ENCODE measurements around the gene HEMGN.
"Not testable (repeated sequence)": the region's sequence is repeated elsewhere in the genome, so short reads cannot be mapped to it uniquely, and the experiment has no call there.

The HEMGN gene, protein sequence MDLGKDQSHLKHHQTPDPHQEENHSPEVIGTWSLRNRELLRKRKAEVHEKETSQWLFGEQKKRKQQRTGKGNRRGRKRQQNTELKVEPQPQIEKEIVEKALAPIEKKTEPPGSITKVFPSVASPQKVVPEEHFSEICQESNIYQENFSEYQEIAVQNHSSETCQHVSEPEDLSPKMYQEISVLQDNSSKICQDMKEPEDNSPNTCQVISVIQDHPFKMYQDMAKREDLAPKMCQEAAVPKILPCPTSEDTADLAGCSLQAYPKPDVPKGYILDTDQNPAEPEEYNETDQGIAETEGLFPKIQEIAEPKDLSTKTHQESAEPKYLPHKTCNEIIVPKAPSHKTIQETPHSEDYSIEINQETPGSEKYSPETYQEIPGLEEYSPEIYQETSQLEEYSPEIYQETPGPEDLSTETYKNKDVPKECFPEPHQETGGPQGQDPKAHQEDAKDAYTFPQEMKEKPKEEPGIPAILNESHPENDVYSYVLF

DNA sequence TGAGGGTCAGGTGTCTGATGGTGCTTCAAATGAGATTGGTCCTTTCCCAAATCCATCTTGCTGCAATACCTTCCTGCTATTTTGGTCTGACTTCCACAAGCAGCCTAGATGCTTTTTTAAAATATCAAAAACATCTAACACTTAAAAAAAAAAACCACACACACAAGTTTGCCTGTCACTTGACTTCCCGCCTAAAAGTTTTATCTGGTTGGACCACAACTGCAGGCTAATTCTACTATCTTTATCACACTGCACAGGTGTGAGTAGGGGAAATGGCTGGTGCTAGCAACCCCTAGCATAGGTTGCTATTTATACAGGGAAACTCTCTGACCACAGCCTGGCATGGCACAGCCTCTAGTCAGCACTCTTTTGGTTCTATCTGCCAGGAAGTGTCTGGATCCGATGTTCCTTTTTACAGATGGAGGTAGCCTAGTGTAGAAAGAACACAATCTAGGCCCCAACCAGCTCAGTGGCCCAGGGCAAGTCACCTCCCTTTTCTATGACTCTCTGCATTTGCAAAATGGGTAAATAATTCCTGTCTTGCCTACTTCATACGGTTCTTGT lies at the start of gene HEMGN:
Gene HEMGN (minus strand): TSS at position 92 of the 564 bp plus-strand sequence. CDS start 36 bp downstream, at position 56.
- no peak for DNase-seq

DNA sequence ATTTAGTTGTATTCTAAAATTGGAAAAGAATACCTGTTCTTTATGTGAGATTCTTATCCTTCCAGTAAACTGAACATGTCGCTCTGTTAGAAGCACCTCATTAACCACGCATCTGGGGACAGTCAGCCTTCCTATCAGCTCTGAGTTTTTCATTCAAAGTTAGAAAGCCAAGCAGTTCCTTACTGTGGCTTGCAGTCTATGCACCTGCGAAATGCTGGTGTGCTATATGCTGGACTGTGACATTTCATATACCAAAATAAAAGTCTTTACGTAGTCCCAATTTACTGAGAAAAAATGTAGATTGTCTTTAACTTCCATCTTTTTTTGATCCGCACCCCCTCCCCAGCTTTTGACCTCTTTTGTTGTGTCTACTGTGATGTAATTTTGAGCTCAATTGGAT lies 49.5 kb upstream of the HEMGN start:
- DNase-seq: no peak

DNA sequence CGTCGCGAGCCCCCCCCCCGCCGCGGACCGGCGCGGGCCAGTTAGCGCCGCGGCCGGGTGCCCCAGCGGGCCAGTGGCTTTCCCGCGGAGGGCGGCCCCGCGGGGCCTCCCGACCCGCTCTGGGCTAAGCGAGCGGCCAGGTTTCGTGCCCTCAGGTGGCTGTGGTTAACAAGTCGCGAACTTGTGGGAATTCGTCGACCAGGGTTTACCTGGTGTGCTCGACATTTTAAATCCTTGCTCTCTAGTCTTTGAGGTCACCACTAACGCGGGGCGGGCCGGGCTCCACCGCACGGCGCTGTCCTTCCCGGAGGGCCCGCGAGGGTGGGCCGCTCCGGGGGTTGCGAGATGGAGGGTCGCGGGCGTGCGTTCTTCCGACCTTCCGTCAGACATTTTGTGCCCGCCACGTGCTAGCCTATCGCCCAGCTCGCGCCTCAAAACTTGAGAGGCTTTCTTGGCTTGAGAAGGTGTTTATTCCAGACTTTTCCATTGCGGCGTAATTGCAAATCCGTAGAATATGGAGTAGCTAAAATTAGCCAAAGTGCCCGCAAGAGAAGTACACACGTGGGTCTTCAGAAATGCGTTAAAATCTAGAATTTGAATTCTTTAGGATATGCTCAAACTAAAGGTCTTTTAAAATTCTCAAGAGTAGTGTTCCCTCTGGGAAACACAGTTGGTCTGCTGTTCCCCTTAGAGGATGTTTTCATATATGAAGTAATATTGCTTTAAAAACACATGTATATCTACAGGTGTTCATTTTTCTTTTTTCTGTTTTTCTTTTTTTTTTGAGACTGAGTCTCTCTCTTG lies 47.3 kb upstream of the HEMGN start:
- no peak for DNase-seq

DNA sequence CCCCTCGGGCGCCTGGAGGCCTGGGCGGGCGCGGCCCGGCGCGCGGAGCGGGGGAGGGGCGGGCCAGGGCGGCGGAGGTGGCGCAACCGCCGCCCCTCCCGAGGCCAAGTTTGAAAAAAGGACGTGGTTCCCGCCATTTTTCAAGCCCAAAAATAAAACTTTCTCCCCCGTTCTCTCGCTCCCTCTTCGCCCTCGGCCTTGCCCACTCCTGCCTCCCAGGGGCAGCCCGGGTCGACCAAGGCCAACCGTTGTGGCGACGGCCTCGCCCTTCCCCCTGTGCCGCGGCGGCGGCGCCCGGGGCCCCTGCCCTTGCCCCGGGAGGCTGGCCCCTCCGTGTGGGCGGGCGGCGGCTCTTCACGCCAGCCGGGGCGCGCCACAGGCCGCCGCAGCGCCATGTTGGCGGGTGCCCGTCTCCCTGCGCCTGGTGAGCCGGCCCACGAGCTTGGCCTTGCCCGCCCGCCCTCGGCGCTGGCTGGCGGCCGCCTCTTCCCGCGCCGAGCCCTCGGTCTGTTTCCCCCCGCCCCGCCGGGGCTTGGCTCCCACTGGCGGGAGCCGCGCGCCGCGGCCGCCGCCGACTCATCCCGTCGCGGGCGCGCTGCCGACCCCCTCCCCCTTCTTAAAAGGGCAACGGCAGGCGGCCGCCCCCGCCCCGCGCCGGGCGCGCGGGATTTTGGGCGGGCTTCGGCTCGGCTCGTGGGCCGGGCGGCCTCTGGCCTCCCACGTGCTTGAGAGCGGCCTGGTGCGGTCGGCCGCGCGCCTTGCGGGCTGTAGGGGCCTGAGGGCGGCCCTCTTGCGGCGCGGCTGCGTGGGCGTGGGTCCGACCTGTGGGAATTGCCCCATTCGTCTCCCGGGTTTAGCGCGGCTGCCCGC lies 46.5 kb upstream of the HEMGN start:
- peak; percentile 55 to 56 for DNase-seq

DNA sequence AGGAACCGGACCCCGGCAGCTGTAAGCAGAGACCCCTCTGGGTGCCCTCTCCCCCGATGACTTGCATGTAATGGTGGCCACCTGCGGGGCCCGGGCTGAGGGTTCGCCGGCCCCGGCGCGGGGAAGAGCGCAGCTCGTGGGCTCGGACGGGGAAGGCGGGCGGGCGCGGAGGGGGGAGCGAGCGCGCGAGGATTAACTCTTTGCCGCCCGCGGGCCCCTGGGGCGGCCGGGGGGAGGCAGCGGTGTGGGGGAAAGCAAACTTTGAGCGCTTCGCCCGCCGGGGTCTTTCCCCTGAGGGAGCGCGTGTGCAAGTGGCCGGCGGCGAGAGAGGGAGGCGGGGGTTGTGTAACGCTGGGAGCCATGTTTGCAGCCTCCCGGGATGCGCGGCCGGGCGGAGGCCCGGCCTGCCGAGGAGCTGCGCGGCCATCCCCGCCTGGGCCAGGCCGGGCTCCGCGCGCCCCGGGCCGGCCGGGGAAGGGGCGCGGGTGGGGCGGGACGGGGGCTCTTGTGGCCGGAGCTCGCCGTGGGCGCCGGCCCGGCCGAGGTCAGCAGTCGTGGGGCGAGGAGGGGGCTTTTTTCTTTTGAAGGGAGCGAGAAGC lies 45.7 kb upstream of the HEMGN start:
- no peak for DNase-seq

DNA sequence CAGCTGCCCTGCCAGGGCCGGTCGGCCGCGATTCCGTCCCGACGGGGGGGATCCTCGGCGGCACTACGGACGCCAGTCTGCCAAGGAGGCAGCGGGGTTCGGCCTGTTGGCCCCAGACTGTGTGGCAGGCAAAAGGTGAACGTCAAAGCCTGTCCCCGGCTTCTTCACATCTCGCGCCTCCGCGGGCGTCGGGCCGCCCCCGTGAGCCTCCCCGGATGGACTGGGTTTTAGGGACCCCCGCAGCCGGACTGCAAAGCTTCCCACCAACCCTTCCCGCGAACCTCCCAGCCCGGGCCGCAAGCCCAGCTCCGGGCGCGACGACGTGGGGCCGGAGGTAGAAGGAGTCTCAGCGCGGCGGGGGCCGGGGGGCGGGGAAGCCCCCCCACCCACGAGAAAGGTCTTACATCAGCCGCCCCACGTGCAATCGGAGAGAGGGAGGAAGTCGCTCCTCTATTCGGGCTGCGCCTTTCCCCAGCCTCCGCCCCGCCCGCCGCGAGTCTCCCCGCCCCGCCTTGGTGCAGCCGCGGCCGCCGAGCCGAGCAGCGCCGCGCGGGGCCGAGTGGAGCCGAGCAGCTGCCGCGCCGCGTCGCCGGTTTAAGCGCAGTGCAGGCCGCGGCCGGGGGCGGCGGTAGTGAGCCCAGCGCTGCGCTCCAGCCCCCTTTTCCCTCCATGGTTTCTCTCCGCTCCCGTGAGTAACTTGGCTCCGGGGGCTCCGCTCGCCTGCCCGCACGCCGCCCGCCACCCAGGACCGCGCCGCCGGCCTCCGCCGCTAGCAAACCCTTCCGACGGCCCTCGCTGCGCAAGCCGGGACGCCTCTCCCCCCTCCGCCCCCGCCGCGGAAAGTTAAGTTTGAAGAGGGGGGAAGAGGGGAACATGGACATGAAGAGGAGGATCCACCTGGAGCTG lies 45.0 kb upstream of the HEMGN start, which contains the start of gene ANP32B:
Gene ANP32B (plus strand): TSS at position 659 of the 906 bp plus-strand sequence. CDS start 215 bp downstream, at position 874.
- DNase-seq: peak; percentile 85 to 87

DNA sequence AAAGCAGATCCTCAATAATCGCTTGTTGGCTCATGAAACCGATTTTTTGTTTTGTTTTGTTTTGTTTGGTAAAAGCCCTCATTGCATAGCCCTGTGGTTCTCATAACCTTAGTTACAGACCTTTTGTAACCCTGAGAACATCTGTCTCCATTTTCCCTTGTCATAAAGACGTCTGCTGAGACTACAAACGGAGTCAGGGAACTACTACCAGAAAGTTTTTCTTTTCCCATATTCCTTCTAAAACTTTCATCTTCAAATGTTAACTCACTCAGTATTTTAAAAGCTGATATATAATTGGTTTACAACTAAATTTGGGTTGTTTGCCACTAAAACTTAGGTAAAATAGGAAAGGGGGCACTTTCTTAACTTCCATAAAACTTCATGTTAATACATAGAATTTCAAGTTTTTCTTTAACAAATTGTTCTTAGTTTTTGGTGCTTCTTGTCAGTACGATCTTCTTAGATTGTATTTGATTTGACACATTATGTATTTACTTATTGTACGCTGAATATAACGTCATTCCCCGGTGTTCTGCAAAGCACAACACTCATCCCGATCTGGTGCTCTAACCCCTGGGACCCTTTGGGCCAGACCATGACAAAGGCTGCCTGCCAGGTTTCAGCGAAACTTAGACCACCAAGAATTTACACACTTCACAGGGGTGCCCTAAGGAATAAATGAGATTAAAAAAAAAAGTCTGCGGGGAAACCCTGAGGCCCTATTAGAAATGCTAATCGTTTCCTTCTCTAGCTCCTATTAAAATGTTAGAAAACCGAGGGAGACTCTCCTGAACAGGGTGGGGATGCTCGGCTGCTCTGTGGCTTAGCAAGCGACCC lies 44.1 kb upstream of the HEMGN start:
- DNase-seq: no peak

DNA sequence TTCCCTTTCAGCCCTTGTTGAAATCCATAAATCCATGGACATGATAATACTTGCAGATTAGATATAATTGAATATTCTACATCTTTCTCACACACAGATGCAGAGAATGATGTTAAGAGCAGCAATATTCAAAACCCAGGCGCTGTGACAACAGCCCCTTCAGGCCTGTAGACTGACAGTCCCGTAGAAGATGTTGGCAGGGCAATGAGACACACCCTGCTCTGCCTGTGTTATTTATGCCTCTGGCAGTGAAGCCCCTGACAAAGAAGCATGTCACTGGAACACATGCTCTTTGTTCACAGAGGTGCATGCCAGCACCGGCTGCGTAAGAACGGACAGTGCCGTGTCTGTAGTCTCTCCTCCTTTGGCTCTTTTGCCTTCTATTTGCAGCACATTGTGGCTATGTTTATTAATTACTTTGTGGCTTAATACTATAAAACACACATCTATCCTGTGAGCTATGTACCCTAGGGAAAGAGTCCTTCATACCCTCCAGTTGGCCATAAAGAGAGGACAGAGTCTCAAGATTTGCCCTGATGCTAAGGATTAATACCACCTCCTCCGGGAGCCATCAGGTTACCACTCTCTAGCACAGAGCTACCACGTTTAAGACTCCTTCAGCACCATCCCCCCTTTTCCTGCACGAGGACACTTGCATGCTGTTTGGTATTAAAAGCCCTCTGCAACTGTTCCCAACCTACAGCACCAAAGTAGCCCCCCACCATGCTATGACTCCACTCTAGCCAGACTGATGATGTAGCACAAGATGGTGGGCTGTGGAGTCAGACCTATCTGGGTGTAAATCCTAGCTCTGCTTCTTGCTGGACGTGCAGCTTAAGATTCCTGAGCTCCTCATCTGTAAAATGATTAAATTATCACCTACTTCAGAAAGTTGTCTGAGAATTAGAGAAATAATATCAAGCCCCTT lies 43.2 kb upstream of the HEMGN start:
- no peak for DNase-seq

DNA sequence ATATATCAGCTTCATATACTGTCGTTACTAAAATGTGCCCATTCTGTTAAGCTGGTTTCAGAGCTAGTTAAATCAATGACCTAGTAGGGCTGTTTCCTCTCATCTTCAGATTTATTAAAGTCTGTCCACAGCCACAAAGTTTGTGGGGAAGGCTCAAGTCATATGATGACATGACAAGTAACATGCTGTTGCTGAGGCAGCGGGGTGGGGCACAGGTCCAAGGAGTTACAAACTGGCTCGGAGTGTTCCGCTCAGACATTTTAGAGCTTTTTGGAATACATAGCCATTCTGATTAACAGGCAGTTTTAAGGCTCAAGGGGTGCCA lies 42.5 kb upstream of the HEMGN start:
- DNase-seq: no peak

DNA sequence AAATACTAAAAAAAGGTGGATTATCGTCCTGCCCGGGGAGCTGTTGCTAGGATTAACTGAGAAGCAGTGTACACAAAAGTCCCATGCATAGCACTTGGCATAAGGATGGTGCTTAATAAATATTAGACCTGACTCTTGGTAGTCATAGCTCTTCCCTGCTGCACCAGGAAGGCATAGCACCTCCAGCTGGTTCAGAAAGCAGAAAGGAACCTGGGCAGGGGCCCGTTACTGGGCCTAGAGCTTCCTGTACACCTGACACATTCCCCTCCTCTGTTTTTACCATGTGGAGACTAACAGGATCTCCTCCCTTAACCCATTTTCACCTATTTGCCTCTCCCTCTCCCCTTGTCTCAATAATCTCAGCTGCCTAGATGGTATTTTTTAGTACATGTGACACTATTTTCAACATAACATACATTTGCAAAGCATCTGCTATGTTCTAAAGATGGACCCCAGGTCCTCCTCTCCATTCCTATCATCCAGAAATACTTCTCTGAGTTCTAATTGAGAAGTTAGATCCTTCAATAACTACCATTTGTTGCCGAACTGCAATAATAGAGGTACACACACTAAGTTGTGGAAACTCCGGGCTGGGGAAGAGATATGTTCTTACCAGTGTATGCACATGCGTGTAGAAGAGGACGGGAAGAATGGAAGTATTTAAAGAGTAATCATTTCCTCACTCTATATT lies 42.0 kb upstream of the HEMGN start:
- DNase-seq: no peak

DNA sequence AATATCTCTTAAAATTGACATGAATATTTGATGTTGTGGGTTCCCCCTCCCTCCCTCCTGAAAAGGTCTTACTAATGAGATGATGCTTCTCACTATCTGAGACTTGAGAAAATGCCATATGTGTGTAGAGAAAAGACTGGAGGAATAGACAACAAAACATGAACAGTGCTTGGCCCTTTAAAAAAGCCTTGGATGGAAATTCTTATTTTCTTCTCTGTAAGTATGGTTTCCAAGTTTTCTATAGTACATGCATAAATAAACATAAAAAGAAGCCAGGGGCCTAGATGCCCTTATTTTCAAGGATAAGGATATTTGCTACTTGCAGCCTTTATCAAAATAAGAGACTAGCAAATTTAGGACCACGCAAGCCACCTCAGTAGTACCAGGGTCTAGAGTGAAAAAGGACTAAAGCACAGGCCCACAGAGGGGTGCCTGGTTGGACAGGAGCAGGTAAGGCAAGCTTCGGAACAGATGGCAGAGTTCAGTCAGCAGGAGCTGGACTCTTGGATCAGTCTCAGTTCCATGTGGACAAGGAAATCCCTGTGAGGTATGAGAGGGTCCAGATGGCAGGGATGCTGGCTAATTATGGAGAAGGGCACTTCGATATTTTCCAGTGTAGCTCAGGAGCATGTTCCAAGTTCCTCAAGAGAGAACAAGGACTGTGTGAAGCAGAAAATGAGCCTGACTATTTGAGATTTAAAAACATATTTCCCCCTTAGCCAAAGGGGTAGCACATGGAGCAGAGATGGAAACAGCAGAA lies 40.6 kb upstream of the HEMGN start:
- no peak for DNase-seq

DNA sequence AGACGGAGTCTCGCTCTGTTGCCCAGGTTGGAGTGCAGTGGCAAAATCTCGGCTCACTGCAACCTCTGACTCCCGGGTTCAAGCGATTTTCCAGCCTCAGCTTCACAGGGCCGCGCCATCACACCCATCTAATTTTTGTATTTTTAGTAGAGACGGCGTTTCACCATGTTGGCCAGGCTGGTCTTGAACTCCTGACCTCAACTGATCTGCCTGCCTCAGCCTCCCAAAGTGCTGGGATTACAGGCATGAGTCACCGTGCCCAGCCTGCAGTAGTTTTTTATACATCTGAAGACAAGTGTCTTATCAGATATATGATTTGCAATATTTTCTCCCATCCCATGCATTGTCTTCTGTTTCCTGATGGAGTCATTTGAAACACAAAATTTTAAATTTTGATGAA lies 38.7 kb upstream of the HEMGN start:
- DNase-seq: not testable (repeated sequence)

DNA sequence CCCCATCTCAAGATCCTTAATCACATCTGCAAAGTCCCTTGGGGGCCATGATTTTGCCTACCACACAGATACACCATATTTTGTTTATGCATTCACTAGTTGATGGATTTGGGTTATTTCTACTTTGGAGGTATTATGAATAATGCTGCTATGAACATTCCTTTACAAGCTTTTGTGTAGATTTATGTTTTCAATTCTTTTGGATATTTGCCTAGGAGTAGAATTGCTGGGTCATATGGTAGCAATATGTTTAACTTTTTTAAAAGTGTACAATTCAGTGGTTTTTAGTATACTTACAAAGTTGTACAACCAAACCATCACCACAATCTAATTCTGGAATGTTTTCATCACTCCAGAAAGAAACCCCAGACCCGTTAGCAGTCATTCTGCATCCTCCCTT lies 37.4 kb upstream of the HEMGN start:
- DNase-seq: no peak

DNA sequence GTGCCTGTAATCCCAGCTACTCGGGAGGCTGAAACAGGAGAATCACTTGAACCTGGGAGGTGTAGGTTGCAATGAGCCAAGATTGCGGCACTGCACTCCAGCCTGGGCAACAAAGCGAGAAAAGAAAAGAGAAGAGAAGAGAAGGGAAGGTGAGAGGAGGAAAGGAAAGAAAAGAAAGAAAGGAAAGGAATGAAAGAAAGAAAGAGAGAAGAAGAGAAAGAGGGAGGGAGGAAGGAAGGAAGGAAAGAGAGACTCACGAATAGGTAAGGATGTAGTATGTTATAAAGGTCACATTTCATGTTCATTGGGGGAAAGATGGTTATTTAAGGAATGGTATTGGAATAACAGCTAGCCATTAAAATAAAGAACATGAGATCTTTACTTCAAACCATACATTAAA lies 34.8 kb upstream of the HEMGN start:
- no peak for DNase-seq

DNA sequence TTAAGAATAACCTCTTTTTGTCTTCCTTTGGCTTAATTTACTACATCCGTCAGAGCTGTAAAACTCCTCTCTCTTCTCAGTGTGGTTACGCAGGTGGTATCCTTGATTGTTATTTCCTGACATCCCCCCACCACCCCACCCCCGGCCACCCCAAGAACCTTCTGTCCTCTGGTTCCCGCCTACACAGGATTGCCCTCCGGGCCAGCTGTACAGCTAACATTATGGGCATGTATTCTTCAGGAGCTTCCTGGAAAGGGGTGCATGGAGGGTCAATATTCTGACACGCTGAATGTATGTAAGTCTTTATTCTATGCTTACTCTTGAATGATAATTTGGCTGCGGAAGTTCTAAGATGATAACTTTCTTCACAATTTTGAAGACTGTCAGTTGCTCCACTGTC lies 32.2 kb upstream of the HEMGN start:
- no peak for DNase-seq

DNA sequence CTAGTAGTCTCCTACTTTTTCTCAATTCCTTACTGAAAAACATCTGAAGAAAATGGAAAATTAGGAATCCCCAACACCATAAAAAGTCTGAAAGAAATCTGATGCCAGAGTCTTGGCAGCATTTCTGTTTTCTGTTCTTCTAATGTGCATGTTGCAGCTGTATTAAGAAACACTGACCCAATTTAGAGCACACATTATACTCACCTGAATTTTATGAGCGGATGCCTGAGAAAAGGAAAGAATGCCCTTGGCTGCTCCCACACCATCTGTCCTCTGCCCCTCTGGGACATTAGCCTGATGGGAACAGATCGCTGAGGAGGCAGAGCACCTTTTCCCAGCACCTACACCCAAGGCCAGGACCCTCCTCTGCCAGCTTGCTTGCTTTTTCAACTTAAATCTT lies 31.0 kb upstream of the HEMGN start:
- DNase-seq: no peak

DNA sequence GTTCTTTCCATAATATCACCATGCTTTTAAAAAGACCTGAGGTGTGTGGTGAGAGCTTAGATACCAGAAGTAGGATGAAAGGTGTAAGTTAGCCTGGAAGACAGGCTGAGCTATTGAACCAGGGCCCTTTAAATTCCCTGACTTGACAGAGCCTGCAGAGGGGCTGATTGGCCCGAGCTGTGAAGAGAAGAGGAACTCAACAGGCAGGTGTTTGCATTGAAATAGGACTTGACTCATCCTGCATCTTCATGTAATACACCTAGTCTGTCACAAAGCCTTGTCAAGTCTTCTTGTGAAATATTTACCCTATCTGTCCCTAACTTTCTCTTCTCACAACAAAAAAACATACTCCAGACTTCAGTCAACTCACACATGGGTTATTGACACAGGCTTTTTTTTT lies 28.5 kb upstream of the HEMGN start:
- no peak for DNase-seq

DNA sequence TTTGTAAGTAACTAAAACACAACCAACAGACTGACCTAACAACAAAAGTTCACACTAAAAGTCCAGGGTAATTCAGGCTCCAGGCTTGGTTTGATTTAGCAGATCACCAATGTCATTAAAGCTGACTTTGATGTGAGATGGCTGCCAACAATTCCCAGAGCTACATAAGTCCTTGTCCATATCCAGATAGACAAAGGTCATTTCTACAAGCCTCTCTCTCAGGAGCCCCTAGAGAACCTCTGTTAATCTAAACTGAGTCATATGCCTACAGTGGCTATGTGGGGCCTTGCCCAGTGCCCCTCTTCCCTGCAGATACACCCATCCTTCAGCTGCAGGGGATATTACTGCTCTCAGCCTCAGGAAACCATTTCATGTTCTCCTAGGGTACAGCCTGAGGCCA lies 26.9 kb upstream of the HEMGN start:
- DNase-seq: no peak

Measured in AML-193 (cell line).